DOHH2 (cell line): Measurements from ENCODE around the gene PODXL.
A peak's percentile ranks its signal among the peaks of the same experiment; 100 is the strongest.

ENCODE experiments used
- H3F3A ChIP-seq: fragments of 200-600 bp; sonication (generic), shearing (Covaris generic); 2 replicates; pipeline ENCODE4 v1.6.0; 2016; ENCODE audit warnings: antibody characterized with exemption, mild to moderate bottlenecking; ENCODE audit not compliant: control insufficient read depth, insufficient read depth
- H3K27ac ChIP-seq: fragments of 200-600 bp; sonication (generic); 2 replicates; pipeline ENCODE4 v1.5.1; 2014; ENCODE audit warnings: low read depth, mild to moderate bottlenecking, low read length, moderate library complexity
- H3K27me3 ChIP-seq: fragments of 200-600 bp; sonication (generic); 2 replicates; pipeline ENCODE4 v1.6.1; 2014; ENCODE audit warnings: mild to moderate bottlenecking, low read length, mixed read lengths; ENCODE audit not compliant: control insufficient read depth
- H3K36me3 ChIP-seq: fragments of 200-600 bp; sonication (generic); 2 replicates; pipeline ENCODE4 v1.6.1; 2014; ENCODE audit warnings: mild to moderate bottlenecking, low read length, moderate library complexity, mixed read lengths; ENCODE audit not compliant: control insufficient read depth
- H3K4me1 ChIP-seq: fragments of 200-600 bp; sonication (generic); 2 replicates; pipeline ENCODE4 v1.6.1; 2014; ENCODE audit warnings: mild to moderate bottlenecking, low read length, mixed read lengths; ENCODE audit not compliant: control insufficient read depth
- H3K4me2 ChIP-seq: fragments of 200-600 bp; sonication (generic); 2 replicates; pipeline ENCODE4 v1.6.0; 2014; ENCODE audit warnings: mild to moderate bottlenecking, low read length, moderate library complexity
- H3K4me3 ChIP-seq: fragments of 200-600 bp; sonication (generic); 2 replicates; pipeline ENCODE4 v1.5.1; 2014; ENCODE audit warnings: mild to moderate bottlenecking, low read length, mixed read lengths
- H3K79me2 ChIP-seq: fragments of 200-600 bp; sonication (generic); 2 replicates; pipeline ENCODE4 v1.6.1; 2014; ENCODE audit warnings: mild to moderate bottlenecking, low read length, mixed read lengths; ENCODE audit not compliant: control insufficient read depth
- H3K9me2 ChIP-seq: fragments of 200-600 bp; sonication (generic); replicated peaks from 2 replicates; pipeline ENCODE4 v1.6.1; 2014; ENCODE audit warnings: mild to moderate bottlenecking, low read length, mixed read lengths; ENCODE audit not compliant: control insufficient read depth
- H3K9me3 ChIP-seq: fragments of 200-600 bp; sonication (generic); 2 replicates; pipeline ENCODE4 v1.6.1; 2014; ENCODE audit warnings: antibody characterized with exemption, low read length, mixed read lengths; ENCODE audit not compliant: control insufficient read depth, insufficient read depth
- H4K20me1 ChIP-seq: fragments of 200-600 bp; sonication (generic); 2 replicates; pipeline ENCODE4 v1.6.0; 2014; ENCODE audit warnings: low read depth, mild to moderate bottlenecking, antibody characterized with exemption, low read length, moderate library complexity; ENCODE audit not compliant: control insufficient read depth, insufficient read depth
- CTCF ChIP-seq: fragments of 200-600 bp; sonication (generic); IDR thresholded peaks from one replicate; pipeline ENCODE4 v1.5.1; 2014; ENCODE audit warnings: antibody characterized with exemption, mild to moderate bottlenecking, low read depth, low read length; ENCODE audit not compliant: poor library complexity, severe bottlenecking
- EZH2phosphoT487 ChIP-seq: fragments of 200-600 bp; sonication (generic); IDR thresholded peaks from 2 replicates; pipeline ENCODE4 v1.6.1; 2017; ENCODE audit warnings: borderline replicate concordance, mild to moderate bottlenecking, antibody characterized with exemption, low read length, moderate library complexity, mixed read lengths

Gene PODXL

DNA sequence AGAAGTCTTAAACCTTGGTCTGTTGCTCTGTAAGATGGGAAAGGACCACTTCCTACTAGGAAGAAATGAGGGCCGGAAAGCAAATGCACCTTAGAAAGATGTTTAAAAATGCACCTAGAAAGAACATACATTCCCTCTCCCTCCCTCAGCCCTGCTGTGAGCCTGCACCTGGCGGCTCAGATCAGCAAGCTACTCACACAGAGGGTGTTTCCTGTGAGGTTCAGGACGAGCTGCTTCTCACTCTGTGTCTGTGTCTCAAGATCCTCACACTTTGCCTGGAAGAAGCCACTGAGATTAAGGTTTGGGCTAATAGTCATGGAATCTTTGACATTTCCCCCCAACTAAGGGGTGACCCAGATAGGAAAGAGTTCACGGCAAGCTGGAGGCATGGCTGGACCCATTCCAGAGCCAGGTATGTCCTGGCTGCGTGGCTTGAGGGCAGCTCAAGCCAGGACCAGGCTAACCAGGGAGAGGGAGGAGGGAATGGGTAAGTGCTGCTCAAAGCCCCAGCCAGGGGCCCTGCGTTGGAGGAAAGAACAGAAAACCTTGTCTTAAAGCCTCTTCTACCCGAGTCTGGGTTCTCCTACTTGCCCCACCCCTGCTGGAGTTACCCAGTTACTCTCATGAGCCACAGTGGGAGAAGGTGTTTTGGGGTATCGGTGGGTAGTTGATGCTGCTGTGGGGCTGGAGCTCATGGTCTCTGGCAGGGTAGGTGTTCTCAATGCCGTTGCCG, 47.5 kb downstream of the PODXL start:
- Histone ChIP-seq H3K4me2 (no peak overlapping the region), H3K9me2 (no peaks in the 10 kb centered on the region), H3K27ac (no peak overlapping the region), H3K79me2 (no peaks in the 10 kb centered on the region), H3F3A (no peaks in the 10 kb centered on the region), H3K27me3 (no peaks in the 10 kb centered on the region), H3K36me3 (no peaks in the 10 kb centered on the region), H4K20me1 (no peaks in the 10 kb centered on the region; the same call in 1 of the 2 replicates), H3K4me1 (peaks cover 12% of the 10 kb centered on the region), H3K4me3 (no peak overlapping the region), H3K9me3 (no peaks in the 10 kb centered on the region)
- TF ChIP-seq EZH2phosphoT487 (no peak), CTCF (no peak)

DNA sequence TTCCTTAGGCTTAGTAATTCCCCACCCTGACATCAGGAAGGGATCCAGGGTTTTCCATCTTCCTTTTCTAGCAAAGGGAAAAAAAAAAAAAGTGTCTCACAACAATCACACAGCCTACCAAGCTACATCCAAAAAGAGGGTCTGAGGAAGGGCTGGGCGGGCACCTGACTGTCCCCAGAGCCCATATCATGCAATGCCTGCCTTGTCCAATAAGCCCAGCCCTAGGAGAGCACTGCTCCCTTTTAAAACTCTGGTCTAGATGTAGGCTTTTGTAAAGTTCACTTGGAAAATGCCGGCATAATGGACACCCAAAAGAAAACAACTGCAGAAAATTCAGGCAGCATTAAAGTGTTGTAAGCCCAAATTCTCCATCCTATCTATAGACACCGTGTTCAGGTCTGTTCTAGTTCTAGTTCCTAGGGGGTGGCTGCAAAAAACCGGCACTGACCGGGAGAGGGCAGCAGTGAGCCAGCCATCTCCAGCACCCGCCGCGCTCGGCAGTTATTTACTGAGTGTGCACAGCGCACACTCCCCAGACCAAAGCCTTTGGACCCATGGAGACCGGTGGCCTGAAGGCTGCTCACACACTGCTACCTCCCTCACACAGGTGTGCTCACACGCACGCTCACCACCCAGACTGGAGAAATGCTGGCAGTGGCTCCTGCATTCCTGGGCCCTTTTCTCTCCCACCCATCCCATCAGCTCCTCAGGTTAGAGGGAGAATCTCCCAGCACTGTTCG, 48.7 kb downstream of the PODXL start:
- Histone ChIP-seq H3K4me2 (peak overlapping the region; percentile 46), H3K4me3 (no peak overlapping the region)

GRCh38 chr7:131506597-131506996, 49.8 kb downstream of the PODXL start:
- Histone ChIP-seq H3K36me3 (no peaks in the 10 kb centered on the region), H3K27me3 (no peaks in the 10 kb centered on the region), H3F3A (no peaks in the 10 kb centered on the region), H3K4me2 (no peak overlapping the region), H3K4me3 (no peak overlapping the region), H4K20me1 (no peaks in the 10 kb centered on the region; the same call in 1 of the 2 replicates), H3K9me2 (no peaks in the 10 kb centered on the region), H3K9me3 (no peaks in the 10 kb centered on the region), H3K27ac (no peak overlapping the region), H3K4me1 (peaks cover 9% of the 10 kb centered on the region), H3K79me2 (no peaks in the 10 kb centered on the region)
- TF ChIP-seq CTCF (no peak), EZH2phosphoT487 (no peak)

More for the DNA sequence above, 48.7 kb downstream of the PODXL start:
- H3K27me3 ChIP-seq: no peaks in the 10 kb centered on the region
- no peaks in the 10 kb centered on the region for H3F3A ChIP-seq
- H3K4me1 ChIP-seq: peaks cover 12% of the 10 kb centered on the region
- H4K20me1 ChIP-seq: no peaks in the 10 kb centered on the region; the same call in 1 of the 2 replicates
- H3K36me3 ChIP-seq: no peaks in the 10 kb centered on the region
- no peaks in the 10 kb centered on the region for H3K9me2 ChIP-seq
- H3K27ac ChIP-seq: no peak overlapping the region
- no peak for TF ChIP-seq EZH2phosphoT487
- TF ChIP-seq CTCF: peak; percentile 99
- H3K79me2 ChIP-seq: no peaks in the 10 kb centered on the region
- H3K9me3 ChIP-seq: no peaks in the 10 kb centered on the region
